ENCODE data around the gene CLEC4C. TPM values are rescaled to one million over a fixed set of nuclear protein-coding genes. Genes with fewer than 3 reads are reported as not detected.

The CLEC4C gene
- total RNA-seq, 1 experiment from 2014 or later, result not detected

DNA sequence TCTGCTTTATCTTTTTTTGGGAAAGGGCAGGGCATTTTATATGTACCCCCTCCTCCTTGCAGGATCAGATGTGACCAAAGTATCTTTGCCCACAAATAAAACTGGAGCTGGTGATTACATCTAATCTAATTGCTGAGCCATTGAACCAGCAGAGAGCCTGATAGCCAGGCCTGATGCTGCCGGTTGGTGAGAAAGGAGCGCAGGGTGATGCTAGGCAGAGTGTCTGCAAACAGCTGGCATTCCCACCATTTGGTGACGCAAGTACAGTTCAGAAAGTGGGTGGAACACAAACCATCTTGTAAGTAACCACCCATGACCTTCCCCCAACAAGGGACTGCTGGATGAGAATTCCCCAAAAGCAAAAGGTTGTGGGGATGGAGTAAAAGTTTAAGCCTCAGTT is 23.2 kb downstream of the CLEC4C start:
- DNase-seq (ENCODE audit: low spot score), result no peak

DNA sequence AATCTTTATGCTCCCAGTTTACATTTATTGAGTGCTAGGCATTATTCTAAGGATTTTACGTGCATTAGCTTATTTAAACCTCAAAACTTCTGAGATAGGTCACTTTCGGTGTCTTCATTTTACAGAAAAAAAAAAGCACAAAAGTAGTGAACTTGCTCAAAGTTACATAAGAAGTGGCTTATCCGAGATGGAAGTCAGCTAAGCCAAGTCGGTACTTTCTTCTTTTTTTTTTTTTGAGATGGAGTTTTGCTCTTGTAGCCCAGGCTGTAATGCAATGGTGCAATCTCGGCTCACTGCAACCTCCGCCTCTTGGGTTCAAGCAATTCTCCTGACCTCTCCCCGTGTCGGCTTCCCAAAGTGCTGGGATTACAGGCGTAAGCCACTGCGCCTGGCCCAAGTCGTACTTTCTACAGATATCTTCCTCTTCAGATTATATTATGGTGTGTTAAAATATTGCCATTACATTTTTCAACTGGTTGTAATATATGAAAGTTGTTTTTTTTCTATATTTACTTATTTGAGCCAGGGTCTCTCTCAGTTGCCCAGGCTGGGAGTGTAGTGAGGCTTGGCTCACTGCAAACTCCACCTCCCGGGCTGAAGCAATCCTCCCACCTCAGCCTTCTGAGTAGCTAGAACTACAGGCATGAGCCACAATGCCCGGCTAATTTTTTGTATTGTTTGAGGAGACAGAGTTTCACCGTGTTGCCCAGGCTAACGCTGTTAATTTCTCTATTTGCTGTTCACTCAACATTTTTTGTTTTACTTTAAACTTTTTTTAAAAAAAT is 27.0 kb downstream of the CLEC4C start:
- no peak for DNase-seq (ENCODE audit: low spot score)

DNA sequence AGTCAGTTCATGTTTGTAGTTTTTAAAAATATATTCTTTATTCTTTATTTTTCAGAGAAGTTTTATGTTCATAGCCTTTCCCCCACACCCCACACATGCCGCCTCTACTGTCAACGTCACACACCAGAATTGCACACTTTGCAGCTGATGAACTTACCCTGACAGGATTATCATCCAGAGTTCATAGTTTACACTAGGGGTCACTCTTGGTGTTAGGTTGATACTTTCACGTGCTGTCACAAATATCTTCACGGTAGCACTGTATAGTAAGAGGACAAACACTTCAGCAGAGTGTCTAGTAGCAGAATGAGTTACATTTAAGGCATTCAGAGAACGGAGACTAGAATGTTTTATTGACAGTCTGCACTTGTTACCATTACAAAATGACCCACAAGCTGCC is 30.8 kb downstream of the CLEC4C start:
- peak; percentile 13 for DNase-seq (ENCODE audit: low spot score)

DNA sequence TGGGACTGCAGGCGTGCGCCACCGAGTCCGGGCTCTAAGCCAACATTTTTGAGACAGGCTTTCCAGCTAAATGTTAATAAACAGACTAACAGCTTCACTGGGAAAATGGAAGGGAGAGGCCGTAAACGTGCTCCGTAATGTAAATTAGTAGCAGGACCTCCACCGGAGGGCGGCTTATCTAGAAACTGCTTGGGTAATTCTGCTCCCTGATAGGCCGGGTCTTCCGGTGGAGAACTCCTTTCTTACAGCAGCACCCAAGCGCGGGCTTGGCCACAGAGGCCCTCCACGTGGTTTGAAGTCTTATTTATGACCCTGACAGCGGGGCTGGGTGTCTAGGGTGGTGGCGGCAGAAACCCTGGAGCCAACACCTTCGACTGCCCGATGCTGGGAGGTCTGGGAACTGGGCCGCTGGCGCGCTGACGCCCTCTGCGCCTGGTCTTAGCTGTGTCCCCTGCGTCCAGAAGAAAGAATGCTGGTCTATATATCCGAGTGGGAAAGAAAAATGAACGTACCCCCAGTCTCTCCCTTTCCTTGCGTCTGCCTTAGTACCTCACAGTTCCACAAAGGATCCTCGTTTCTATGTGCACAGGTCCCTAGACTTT is 34.2 kb downstream of the CLEC4C start:
- no peak for DNase-seq (ENCODE audit: low spot score)

DNA sequence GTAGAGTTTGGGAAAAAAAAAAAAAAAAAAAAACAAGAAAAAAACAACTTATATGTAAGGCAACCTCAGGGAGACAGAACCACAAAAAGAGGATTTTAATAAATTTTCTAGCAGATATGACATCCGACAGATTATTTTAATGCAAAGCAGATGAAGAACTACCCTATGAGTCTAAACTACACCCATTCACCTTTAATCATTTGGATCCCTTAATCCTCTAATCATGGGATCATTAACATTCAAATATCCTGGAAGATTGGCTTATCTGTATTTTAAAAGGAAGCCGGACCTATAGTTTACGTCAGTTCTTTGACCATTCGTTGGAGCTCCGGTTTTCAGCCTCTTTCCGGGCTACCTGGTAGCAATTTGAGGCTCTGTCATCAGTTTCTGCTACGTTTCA is 36.0 kb downstream of the CLEC4C start, which contains the start of gene DPPA3:
TSS of gene DPPA3 (plus strand) at position 301 of the 400 bp plus-strand sequence. CDS start 138 bp downstream, outside the sequence.
- no peak for DNase-seq (ENCODE audit: low spot score)

DNA sequence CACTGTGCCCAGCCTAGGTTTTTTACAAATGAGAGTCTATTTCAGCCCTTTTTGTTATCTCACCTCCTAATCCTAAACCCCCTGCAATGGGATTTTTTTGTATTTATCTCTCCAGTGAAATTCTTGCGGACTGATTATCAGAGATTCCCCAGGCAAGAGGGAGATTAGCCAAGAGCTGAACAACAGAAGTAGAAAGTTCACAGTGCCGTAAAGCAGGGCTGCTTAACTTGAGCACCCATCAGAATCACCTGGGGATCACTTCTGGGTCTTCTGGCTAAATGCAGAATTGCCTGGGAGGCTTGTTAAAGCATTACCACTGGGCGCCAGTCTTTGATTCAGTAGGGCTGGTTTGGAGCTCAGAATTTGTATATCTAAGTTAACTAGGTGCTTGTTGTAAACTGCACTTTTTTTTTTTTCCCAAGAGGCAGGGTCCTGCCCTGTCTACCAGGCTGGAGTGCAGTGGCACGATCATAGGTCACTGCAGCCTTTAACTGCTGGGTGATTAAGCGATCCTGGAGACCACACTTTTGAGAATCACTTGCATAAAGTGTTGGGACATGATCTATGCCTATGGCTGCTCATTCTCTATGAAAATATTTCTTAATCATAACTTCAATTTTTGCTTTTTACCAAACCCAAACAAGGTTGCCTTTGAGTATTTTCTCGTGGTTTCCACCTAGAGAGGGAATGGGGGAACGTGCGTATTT is 37.1 kb downstream of the CLEC4C start:
- DNase-seq (ENCODE audit: low spot score), result no peak

DNA sequence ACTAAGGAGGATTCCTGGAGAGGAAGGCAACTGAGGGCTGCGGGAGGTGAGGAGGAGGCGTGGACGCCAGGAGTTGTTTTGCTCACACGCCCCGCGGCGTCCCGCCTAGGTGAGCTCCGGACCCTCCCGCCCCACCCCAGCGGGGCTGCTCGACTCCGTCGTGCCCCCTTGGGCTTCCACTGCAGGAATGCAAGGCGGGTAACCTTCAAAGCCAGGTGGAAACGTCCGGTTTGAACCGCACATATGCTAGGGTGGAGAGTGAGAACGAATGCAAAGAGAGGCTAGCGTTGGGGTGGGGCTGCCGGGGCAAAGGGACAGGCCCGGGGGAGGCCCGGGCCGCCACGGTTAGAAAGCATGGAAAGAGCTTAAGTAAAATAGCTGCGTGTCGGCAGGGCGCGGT is 41.3 kb downstream of the CLEC4C start:
- no peak for DNase-seq (ENCODE audit: low spot score)

DNA sequence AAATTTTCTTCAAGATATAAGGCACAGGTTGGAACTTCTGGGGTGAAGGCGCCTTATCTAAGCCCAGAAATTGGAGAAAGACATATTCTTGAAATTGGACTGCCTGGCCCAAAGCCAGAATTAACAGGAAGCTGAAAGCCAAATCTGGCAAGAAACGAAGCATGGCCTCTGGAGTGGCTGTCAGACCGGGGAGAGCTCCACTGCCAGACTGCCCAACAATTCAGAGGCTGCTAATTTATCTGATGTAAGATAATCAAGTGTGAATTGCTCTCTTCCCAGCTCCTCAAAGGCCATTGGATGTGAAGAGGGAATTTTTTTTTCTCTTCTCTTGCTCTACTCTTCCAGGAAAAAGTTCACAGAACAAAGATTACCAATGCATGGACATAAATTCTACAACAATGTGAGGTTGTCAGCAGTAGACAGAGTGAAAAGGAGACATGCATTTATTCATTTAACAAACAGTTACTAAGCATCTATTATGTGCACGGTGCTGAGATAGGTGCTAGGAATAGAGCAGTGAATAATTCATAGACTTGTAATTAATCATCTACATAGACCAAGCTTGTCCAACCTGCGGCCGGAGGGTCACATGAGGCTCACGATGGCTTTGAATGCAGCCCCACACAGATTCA is 51.5 kb downstream of the CLEC4C start, which contains the start of gene GDF3:
TSS of gene GDF3 (minus strand) at position 210 of the 632 bp plus-strand sequence. CDS start at position 163, 47 bp downstream.
- DNase-seq (ENCODE audit: low spot score), result no peak

DNA sequence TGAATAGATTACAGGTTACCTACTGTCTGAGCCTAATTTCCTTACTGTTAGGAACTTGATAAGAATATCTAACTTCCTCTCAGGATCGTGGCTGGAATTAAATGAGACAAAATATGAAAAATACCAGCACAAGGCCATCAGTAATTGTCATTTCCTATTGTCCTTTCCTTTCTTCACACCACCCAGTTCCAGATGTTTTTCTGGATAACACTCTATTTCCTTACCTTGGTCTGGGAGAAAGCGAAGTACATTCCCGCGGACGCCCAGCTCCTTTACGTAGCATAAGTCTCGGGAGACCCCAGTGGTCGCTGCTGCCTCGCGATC is 52.0 kb downstream of the CLEC4C start:
- DNase-seq (ENCODE audit: low spot score), result no peak

DNA sequence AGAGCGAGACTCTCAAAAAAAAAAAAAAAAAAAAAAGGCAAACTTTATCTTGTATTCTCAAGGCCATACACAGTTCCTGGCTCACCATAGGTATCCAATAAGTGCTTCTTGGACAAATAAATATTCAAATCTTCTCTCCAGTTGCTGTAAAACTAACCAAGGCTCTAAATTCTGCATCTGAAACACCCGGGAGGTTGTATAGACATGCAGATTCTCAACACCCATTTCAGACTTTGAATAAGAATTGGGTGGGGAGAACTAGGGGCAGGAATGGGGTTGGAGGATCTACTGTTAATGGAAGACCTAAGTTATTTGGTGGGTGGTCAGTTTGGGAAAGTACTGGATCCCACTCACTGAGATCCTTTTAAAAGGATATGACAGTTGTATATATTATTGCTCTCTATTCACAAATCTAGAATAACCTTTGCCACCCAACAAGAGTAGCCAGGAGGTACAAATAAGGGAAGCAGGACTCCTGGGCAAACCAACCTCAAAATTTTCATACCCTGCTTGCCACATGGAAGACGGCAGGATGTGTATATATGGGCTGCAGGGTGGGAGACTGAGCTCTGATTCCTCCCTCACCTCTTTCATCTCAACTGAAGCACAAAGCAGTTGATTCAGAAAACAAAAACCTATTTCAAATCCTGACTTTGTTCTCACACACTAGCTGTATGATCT is 52.5 kb downstream of the CLEC4C start:
- DNase-seq (ENCODE audit: low spot score), result no peak

DNA sequence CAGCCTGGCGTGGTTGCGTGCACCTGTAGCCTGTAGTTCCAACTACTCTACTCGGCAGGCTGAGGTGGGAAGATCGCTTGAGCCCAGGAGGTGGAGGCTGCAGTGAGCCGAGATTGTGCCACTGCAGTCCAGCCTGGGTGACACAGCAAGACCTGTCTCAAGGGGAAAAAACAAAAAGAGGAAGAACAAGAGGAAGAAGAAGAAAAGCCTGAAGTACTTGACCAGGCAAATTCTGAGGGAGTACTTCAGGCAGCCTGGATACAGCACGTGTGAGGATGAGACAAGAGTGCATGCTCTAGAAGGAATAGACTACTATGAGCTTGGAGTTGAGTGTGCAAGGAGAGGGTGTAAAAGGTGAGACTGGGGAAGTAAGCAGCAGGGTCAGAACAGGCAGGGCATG is 53.4 kb downstream of the CLEC4C start:
- no peak for DNase-seq (ENCODE audit: low spot score)

DNA sequence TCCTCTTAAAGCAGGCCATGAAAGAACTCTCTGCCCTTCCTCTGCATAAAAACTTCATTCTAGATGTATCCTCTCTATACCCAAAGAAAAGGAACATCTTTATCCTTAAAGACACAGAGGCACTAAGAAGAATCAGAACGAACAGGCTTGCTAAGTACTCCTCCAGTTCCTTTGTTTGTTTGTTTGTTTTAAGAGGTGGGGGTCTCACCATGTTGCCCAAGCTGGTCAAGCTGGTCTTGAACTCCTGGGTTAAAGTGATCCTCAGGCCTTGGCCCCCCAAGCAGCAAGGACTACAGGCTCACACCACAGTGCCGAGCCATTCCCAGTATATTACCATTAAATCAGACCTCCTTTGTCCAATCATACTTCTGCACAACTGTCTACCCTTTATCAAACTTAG is 65.6 kb downstream of the CLEC4C start:
- DNase-seq (ENCODE audit: low spot score), result no peak

Small RNA genes within 50 kb of the gene (small RNA-seq; reads per million reads assigned to genes)
- gene RF00019, result not detected

Other genes with a start within 250 kb of the CLEC4C start
- not detected in 2 replicates for gene CD163, start 243.6 kb downstream of the CLEC4C start, total RNA-seq (2014; rRNA removed; shearing (Covaris generic))
- 0.10 and 0.48 TPM in 2 replicates for gene APOBEC1, start 81.5 kb downstream of the CLEC4C start, total RNA-seq (2014; rRNA removed; shearing (Covaris generic))
- not detected in 2 replicates for gene GDF3, start 51.6 kb downstream of the CLEC4C start, total RNA-seq (2014; rRNA removed; shearing (Covaris generic))
- gene DPPA3, start 35.9 kb downstream of the CLEC4C start, total RNA-seq (2014; rRNA removed; shearing (Covaris generic)), result not detected in 2 replicates
- gene NANOGNB, start 17.8 kb upstream of the CLEC4C start, total RNA-seq (2014; rRNA removed; shearing (Covaris generic)), result not detected in 2 replicates
- gene NANOG, start 42.0 kb upstream of the CLEC4C start, total RNA-seq (2014; rRNA removed; shearing (Covaris generic)), result not detected in 2 replicates
- gene SLC2A14, start 125.5 kb upstream of the CLEC4C start, total RNA-seq (2014; rRNA removed; shearing (Covaris generic)), result not detected in 2 replicates
- gene SLC2A3, start 188.8 kb upstream of the CLEC4C start, total RNA-seq (2014; rRNA removed; shearing (Covaris generic)), result not detected in 2 replicates

Data from HT-29 (cell line).